SKM-1 treated with dmso at 0.1 percent for 144 hours (cell line): ENCODE measurements around the gene KCNK5.

Experiments used
- DNase-seq: peaks from one replicate; lab custom pipeline; 2025; ENCODE audit not compliant: unreplicated experiment; lab: John Stamatoyannopoulos, UW

The KCNK5 gene

DNA sequence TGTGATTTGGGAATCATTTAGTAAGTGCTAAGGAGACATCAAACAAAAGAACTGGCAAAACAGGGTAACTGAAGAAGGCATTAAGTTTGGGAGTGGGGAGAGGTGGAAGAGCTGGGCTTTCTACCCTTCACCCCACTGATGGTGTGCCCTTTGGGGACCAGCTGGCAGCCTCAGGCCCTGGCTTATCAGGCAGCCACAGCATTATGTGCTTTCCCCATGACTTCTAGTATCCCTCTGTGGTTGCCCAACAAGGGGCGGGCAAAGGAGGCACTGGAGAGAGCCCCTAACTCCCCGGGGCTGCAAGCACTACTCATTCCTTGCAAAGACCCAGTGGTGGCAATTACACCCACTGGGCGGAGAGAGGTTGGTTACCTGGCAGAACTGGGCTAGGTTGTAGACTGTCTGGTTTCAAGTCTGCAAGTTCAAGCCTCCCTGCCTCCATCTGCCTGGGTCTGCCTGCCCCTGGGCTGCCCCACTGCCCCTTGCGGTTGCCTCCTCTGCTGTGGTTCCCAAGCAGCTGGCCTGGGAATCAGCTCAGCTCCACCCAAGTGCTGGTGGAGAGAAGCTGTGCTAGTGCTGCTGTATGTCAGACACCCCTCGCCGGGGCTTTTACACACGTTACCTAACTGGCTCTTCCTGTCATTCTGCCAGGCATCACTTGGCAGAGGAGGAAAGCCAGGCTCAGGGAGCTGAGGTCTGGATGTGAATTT lies 29.9 kb downstream of the KCNK5 start:
- no peak for DNase-seq

GRCh38 chr6:39198528-39198927 lies 30.7 kb downstream of the KCNK5 start:
- DNase-seq, result no peak

- no peak for DNase-seq
Observed at GRCh38 chr6:39197922-39198500, 31.3 kb downstream of the KCNK5 start.

DNA sequence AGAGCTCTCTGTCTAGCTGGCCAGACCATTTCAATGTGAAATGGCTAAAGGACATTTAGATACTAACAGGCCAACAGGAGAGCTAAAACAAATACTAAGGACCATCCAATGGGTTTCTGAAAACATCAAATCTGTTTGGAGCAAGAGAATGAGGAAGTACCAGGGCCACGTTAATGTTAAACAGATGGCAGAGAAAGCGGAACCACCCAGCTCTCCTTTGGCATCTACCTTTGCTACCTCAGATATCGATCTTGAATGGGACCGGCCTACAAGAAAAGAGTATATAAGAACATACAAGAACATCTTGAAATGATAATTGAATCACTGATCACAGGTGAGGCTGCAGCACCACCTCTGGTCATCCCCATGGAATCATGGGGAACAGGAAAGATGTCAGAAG lies 31.8 kb downstream of the KCNK5 start:
- DNase-seq, result no peak

- no peak for DNase-seq
Observed at GRCh38 chr6:39196673-39197091, 32.6 kb downstream of the KCNK5 start.

DNA sequence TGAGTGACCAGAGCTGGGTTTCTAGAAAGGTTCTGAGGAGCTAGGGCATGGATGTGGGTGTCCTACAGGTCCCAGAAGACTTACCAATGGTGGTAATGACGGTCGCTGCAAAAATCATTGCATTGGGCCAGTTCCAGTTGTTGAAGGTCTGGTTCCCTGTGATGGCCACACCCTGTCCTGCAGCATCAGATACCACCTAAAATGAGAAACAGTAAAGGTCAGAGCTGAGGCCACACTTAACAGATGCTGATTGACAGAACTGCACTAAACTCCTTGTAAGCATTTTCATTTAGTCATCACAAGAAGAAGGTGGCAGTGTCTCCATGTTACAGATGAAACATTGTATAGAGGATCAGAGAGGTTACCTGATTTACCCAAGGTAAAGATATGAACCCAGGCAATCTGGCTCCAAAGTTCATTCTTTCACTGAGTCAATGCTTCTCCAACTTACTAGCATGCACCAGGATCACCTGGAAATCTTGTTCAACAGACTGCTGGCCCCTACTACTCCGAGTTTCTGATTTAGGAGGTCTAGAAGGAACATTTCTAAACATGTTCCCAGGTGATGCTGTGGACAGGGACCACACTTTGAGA lies 33.4 kb downstream of the KCNK5 start:
- DNase-seq, result no peak

DNA sequence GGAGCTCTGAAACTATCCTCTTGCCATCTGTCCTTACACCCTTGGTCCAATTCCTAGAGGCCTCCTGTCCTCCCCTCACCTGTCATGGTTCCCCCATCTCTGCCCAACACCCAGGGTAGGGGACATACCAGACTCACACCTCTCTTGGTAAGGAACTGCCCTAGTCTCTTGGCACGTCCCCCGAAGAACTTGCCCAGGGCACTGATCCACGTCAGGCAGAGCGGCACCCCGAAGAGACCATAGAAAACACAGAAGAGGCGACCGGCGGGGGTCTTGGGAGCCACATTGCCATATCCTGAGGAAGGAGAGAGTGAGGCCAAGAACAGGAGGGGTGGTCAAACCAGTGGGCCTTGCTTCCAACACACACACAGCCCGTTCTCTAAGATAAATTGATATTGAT lies 34.8 kb downstream of the KCNK5 start:
- DNase-seq, result no peak

GRCh38 chr6:39193201-39193791 lies 36.0 kb downstream of the KCNK5 start:
- no peak for DNase-seq

- no peak for DNase-seq
Observed at GRCh38 chr6:39192736-39193135, 36.5 kb downstream of the KCNK5 start.

DNA sequence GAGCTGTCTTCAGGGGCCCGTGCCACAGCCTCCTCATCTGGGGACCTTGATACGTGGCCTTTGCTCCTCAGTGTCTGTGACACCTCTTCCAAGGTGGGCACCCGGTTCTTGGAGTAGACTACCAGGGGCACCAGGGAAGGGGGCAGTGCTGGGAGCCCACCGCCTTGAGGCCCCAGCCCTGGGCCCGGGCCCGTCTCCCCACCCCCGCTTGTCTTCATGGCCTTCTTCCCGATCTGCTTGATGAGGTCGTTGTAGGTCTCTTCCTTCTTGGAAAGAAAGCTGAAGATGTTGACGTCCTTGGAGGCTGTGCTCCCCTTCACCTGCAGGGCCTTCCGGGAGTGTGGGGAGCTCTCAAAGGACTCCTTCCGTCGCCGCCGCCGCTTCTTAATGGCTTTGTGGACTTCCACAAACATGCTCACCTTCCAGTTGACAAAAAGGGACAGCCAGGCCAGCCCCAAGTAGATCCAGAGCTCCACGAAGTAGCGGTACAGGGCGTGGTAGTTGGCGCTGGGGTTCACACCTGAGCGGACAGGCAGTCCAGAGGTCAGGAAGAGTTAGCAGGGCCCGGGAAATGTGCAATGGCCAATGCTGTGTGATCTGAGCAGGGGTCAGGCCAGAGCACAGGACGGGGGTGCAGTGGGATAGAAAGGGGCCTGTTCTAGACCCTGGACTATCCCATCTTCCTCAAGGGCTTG lies 37.9 kb downstream of the KCNK5 start:
- DNase-seq, result no peak

- no peak for DNase-seq
Observed at GRCh38 chr6:39190545-39191235, 38.6 kb downstream of the KCNK5 start.

GRCh38 chr6:39189915-39190544 lies 39.2 kb downstream of the KCNK5 start:
- peak; percentile 23 for DNase-seq

- DNase-seq, result no peak
Observed at GRCh38 chr6:39189131-39189530, 40.1 kb downstream of the KCNK5 start.

GRCh38 chr6:39188571-39188970 lies 40.7 kb downstream of the KCNK5 start:
- DNase-seq, result no peak

DNA sequence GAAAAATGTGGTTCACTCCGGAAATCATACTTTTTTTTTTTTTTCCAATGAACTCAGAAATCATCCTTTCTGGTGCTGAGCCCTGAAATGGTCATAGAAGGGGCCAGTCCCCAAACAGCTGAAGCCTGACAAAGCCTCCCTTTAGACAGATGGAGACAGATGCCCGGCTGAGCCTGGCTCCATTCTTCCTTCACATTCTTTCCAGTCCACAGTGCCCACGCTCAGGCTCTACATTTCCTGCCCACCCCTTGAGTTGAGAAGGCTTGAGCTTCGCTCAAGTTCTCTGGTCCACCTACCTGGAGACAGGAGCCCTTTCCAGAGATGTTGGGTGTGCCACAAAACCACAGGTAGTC lies 41.2 kb downstream of the KCNK5 start:
- no peak for DNase-seq

DNA sequence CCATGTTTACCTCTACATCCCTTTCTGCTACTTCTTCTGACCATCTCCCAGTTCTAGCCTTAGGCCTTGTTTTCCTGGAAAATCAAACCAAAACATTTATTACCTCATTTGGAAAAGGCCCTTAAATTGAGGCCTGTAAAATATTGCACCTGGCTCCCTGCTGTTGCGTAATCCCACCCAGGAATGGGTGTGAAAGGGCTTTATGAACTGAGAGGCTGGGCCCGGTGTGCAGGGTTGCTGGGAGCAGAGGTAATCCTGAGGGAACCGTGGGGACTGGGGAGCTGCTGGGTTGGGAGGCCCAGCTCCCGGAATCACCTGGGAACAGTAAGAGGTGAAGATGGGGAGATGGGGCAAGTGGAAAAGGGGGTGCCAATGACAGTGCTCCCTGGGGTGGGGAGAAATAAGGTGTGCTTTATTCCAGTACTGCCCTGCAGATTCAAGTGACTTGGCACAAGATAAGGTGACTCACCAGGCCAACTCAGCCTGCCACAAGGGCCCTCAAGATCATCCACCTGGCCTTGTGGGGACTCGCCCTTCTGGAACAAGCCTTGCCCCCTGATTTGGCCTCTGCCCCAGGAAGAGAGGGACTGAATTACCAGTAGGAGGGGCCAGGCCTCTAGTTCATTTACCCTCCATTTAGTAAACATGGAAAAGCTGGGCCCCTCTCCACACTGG lies 44.2 kb downstream of the KCNK5 start:
- DNase-seq, result no peak

- DNase-seq, result no peak
Observed at GRCh38 chr6:39182604-39183003, 46.7 kb downstream of the KCNK5 start.

GRCh38 chr6:39181826-39182225 lies 47.4 kb downstream of the KCNK5 start:
- no peak for DNase-seq

GRCh38 chr6:39181333-39181732 lies 47.9 kb downstream of the KCNK5 start:
- no peak for DNase-seq

GRCh38 chr6:39178804-39179203 lies 50.5 kb downstream of the KCNK5 start:
- DNase-seq, result no peak
